Fibroblast of mammary gland (primary cell): Measurements from ENCODE around the gene METTL2A.
"Not testable (repeated sequence)": the region's sequence is repeated elsewhere in the genome, so short reads cannot be mapped to it uniquely, and the experiment has no call there.

Source experiments
- DNase-seq: peaks from one replicate; pipeline ENCODE4 v3.0.0-alpha.2; 2010; ENCODE audit warnings: low read depth
- H3K4me3 ChIP-seq: 2 replicates; pipeline ENCODE4 v1.5.1; 2011; ENCODE audit warnings: low read depth, mild to moderate bottlenecking, low read length, moderate library complexity; ENCODE audit not compliant: control insufficient read depth
- CTCF ChIP-seq: conservative IDR thresholded peaks from 2 replicates; pipeline ENCODE4 v1.5.1; 2011; ENCODE audit warnings: low read depth, low read length, inconsistent platforms; ENCODE audit not compliant: control insufficient read depth, insufficient read depth

The METTL2A gene

GRCh38 chr17:62423647-62424461 is at the start of gene METTL2A:
Gene METTL2A, plus strand, starts transcription at chr17:62423897. Its CDS starts 6 bp downstream, at chr17:62423903.
- peak within 1 kb of the TSS; percentile 78 for H3K4me3 ChIP-seq
- peak; percentile 75 for DNase-seq

- H3K4me3 ChIP-seq: no peak within 1 kb of the TSS
- DNase-seq: no peak
- no peak for TF ChIP-seq CTCF
These were observed 43.4 kb upstream of the METTL2A start, which contains the start of gene EFCAB3 for GRCh38 chr17:62380253-62380652. Gene EFCAB3, plus strand, starts transcription at chr17:62380553. Its CDS starts 2,427 bp downstream, at chr17:62382980.

- H3K4me3 ChIP-seq: no peak overlapping the region
- DNase-seq: no peak
- no peak for TF ChIP-seq CTCF
These were observed 42.1 kb upstream of the METTL2A start for GRCh38 chr17:62381561-62381960.

GRCh38 chr17:62388856-62389255 is 34.8 kb upstream of the METTL2A start:
- no peak for DNase-seq
- no peak overlapping the region for H3K4me3 ChIP-seq
- TF ChIP-seq CTCF: no peak

GRCh38 chr17:62392908-62393307 is 30.8 kb upstream of the METTL2A start:
- TF ChIP-seq CTCF: no peak
- H3K4me3 ChIP-seq: no peak overlapping the region
- DNase-seq: no peak

- no peak for DNase-seq
- TF ChIP-seq CTCF: no peak
- H3K4me3 ChIP-seq: no peak overlapping the region
These were observed 24.8 kb upstream of the METTL2A start for GRCh38 chr17:62398891-62399290.

- no peak for TF ChIP-seq CTCF
These were observed 18.2 kb upstream of the METTL2A start for GRCh38 chr17:62405451-62405850.

GRCh38 chr17:62413090-62413489 is 10.6 kb upstream of the METTL2A start:
- not testable (repeated sequence) for DNase-seq, H3K4me3 ChIP-seq

More at GRCh38 chr17:62405451-62405850, 18.2 kb upstream of the METTL2A start:
- DNase-seq: no peak
- H3K4me3 ChIP-seq: no peak overlapping the region

GRCh38 chr17:62426214-62426613 is 2.5 kb downstream of the METTL2A start:
- not testable (repeated sequence) for DNase-seq, H3K4me3 ChIP-seq

- not testable (repeated sequence) for DNase-seq, H3K4me3 ChIP-seq
These were observed 11.6 kb downstream of the METTL2A start for GRCh38 chr17:62435251-62435650.

- DNase-seq: not testable (repeated sequence)
These were observed 17.5 kb downstream of the METTL2A start for GRCh38 chr17:62441181-62441580.

More at GRCh38 chr17:62441181-62441580, 17.5 kb downstream of the METTL2A start:
- H3K4me3 ChIP-seq: not testable (repeated sequence)
